ENCODE measurements around the gene REPIN1.

DNA sequence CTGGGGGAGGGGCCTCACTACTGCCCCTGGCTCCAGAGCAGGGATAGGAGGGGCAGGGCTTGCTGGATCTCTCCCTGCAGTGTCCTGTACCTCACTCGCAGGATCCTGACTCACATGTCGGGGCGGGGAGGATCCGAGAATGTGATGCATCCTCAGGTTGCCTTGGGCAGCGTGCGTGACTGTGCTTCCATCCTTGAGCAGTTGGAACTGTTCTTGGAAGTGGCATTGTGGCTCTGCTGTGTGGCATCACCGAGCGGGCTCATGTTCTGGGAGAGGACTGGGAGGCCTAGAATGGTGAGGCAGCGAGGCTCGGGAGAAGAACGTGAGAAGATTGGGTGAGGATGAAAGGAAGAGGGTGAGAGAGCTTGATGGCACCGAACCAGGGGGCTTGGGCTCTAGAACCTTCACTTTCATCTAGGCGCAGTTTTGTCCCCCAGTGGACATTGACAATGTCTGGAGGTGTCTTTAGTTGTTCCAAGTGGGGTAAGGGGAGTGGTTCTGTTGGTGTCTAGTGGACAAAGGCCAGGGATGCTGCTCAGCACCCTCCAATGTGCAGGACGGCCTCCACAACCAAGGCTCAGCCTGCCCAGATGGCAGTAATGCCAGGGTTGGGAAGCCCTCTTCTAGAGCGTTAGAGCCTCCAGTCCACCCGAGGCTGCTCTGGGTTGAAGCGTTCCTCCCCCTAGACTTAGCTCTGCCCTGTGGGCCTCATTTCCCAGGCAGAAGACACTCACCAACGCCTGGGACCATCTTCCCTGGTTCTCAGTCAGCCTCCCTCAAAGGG is 35.6 kb upstream of the REPIN1 start:
- TF ChIP-seq CTCF (IDR thresholded peaks at IDR 0.05 in 8 of 11, conservative IDR thresholded peaks at IDR 0.05 in 3 of 11) (no peak), POLR2A (IDR thresholded peaks at IDR 0.05) (no peak)

Data from spleen (tissue), 7 donors.